Heart left ventricle (tissue), 16 donors: Measurements from ENCODE around the gene PRRT1B. TPM values are rescaled to one million over a fixed set of nuclear protein-coding genes. Genes with fewer than 3 reads are reported as not detected.
"Not testable (repeated sequence)": the region's sequence is repeated elsewhere in the genome, so short reads cannot be mapped to it uniquely, and the experiment has no call there.

ENCODE experiments used
- ATAC-seq, 4 donors: fragments of 200-7000 bp; cut with Tn5 transposase; one replicate each; pipeline ENCODE4 v1.9.1; 2020 to 2022; ENCODE audit warnings: moderate library complexity in 4 of 4, mild to moderate bottlenecking in 3 of 4, moderate number of reproducible peaks in 1 of 4
- DNase-seq, 5 donors: peaks; one replicate each; pipeline ENCODE4 v3.0.0-alpha.2; 2020
- H3K27ac ChIP-seq, 12 donors: fragments of 200-600 bp; sonication (generic) in 4 of 12; one replicate each; pipeline versions ENCODE4 v1.5.0 to v1.8.0; 2016 to 2022; ENCODE audit warnings: mild to moderate bottlenecking in 2 of 12
- H3K27me3 ChIP-seq, 9 donors: fragments of 200-600 bp; sonication (generic) in 2 of 9; one replicate each; pipeline versions ENCODE4 v1.5.1 to v1.8.0; 2016 to 2022; ENCODE audit warnings: mild to moderate bottlenecking in 3 of 9
- H3K36me3 ChIP-seq, 9 donors: fragments of 200-600 bp; sonication (generic) in 2 of 9; one replicate each; pipeline versions ENCODE4 v1.5.0 to v1.8.0; 2018 to 2022; ENCODE audit warnings: mild to moderate bottlenecking in 2 of 9
- H3K4me1 ChIP-seq, 12 donors: fragments of 200-600 bp; sonication (generic) in 4 of 12; one replicate each; pipeline versions ENCODE4 v1.5.0 to v1.8.0; 2016 to 2022; ENCODE audit warnings: mild to moderate bottlenecking in 3 of 12
- H3K4me3 ChIP-seq, 12 donors: fragments of 200-600 bp; sonication (generic) in 4 of 12; one replicate each; pipeline versions ENCODE4 v1.5.0 to v1.8.0; 2017 to 2022; ENCODE audit warnings: mild to moderate bottlenecking in 9 of 12, moderate library complexity in 4 of 12
- H3K9me3 ChIP-seq, 12 donors: fragments of 200-600 bp; sonication (generic) in 4 of 12; one replicate each; pipeline versions ENCODE4 v1.5.0 to v1.8.0; 2016 to 2022; ENCODE audit warnings: mild to moderate bottlenecking in 1 of 12
- CTCF ChIP-seq, 12 donors: fragments of 200-600 bp; sonication (generic) in 4 of 12; IDR thresholded peaks; one replicate each; pipeline versions ENCODE4 v1.5.0 to v1.8.0; 2018 to 2022; ENCODE audit warnings: antibody characterized with exemption in 12 of 12, mild to moderate bottlenecking in 5 of 12
- POLR2A ChIP-seq, 2 donors: fragments of 450-650 bp; IDR thresholded peaks; one replicate each; pipeline ENCODE4 v1.6.1; 2017; ENCODE audit warnings: antibody characterized with exemption in 2 of 2, mild to moderate bottlenecking in 2 of 2, moderate library complexity in 2 of 2
- WGBS, 4 donors: extraction: QIAGEN DNeasy Blood & Tissue Kit in 2 of 4; methylation state at CpG; one replicate each; pipeline versions ENCODE4 v1.1.5 to v1.1.7; 2013 to 2018; 5-methylcytosine and 5-hydroxymethylcytosine counted together
- intact Hi-C, 10 donors: fragments of 100-400 bp; cut with DNase I; formaldehyde crosslinking; loops; one replicate each; pipeline versions ENCODE4 v1.11.1 to v1.14.2; 2022
- polyA plus RNA-seq, 2 donors: library from polyadenylated mRNA; stranded (reverse); fragments of 200-250 nt; gene quantifications; one replicate each; pipeline ENCODE4 v1.2.3, GENCODE V29; 2013
- total RNA-seq, 9 donors: library from RNA; depleted of rRNA in 2 of 9; stranded (reverse); fragments of >200 nt in 2 of 9; fragmentation: NEBNext Ultra II Directional in 3 of 9; extraction: Animal tissue kit (Norgen Biotek cat#: 25700) in 3 of 9; gene quantifications; one replicate each; pipeline versions ENCODE4 v1.1.0 to v1.2.4, GENCODE V29; 2016 to 2023
- donor health status: ischemic (EF 13 %, LVEDD 7.1; RV severe dilation, severe dysfunction).
- donor health status: healthy with polysubstance abuse.
- donor health status: DM: no; HTN: yes; CAD: no.
- donor health status: DM: no; HTN: no; CAD: no.
- donor health status: ischemic (EF 25% LVEDD 6.9; RV normal size, moderate dysfunction).
- donor health status: ischemic (EF 25% LVEDD 5.7; RV mildly dilated, moderate dysfunction).
- donor health status: healthy.
- donor health status: DM: yes; HTN: yes; CAD: no.
- donor health status: ischemic (EF 35%, LVEDD 5.7; RV mildly dilated, moderate dysfunction).
- donor health status: nonischemic (EF 11% LVEDD 7.7; RV severe dilation, severe dysfunction).
- donor health status: DM: yes; HTN: yes; CAD: no.
- donor health status: PGD.
- donor health status: ischemic (EF 29% LVEDD 5.4; RV normal size, mild dysfunction).
- donor health status: nonischemic (EF 23%, LVEDD 6.1; RV moderate dilation, normal function).

The PRRT1B gene
- total and polyA plus RNA-seq, 11 donors, result not detected

DNA sequence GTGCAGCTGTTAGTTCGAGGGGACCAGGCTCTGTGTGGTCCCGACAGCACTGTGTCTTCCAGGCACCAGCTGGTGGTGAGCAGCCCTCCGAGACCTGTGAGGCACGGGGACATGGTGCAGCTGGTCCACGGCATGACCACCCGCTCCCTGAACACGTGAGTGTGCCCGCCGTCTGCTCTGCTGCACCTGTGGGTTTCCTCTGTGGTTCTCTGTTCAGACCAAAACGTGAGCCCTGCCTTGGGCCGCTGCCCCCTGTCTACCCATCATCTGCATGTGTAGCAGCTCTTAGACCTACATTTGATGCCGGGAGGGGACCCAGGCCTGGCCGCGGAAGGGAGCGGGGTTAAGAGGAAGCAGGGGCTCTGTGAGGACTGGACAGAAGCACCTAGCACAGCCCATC lies 32.1 kb upstream of the PRRT1B start:
- WGBS, 4 donors, result 94 to 96% (median 95%) methylated on average over 13 to 15 of the region's 15 CpGs
- Histone ChIP-seq H3K9me3 (peaks cover 0 to 14% (median 0%) of the 10 kb centered on the region in 12 donors), H3K27me3 (no peaks in the 10 kb centered on the region), H3K27ac (no peak overlapping the region), H3K4me1 (peaks cover 0 to 16% (median 4%) of the 10 kb centered on the region in 12 donors), H3K4me3 (no peak overlapping the region), H3K36me3 (peaks cover 2 to 87% (median 80%) of the 10 kb centered on the region in 9 donors)
- intact Hi-C loops, result no loop called here
- no peak for ATAC-seq
- TF ChIP-seq CTCF (IDR thresholded peaks at IDR 0.05) (no peak), POLR2A (IDR thresholded peaks at IDR 0.05) (no peak)
- DNase-seq, result no peak

GRCh38 chr9:131515559-131516031 lies 29.7 kb upstream of the PRRT1B start:
- WGBS, 4 donors, result 65 to 78% (median 71%) methylated on average over 8 to 12 of the region's 12 CpGs
- intact Hi-C loops, H3K4me3 ChIP-seq, H3K27ac ChIP-seq, ATAC-seq, DNase-seq, H3K27me3 ChIP-seq: not testable (repeated sequence)
- peaks cover 0 to 14% (median 0%) of the 10 kb centered on the region in 12 donors for H3K9me3 ChIP-seq
- H3K36me3 ChIP-seq, result peaks cover 0 to 92% (median 85%) of the 10 kb centered on the region in 9 donors
- peaks cover 0 to 26% (median 9%) of the 10 kb centered on the region in 12 donors for H3K4me1 ChIP-seq

DNA sequence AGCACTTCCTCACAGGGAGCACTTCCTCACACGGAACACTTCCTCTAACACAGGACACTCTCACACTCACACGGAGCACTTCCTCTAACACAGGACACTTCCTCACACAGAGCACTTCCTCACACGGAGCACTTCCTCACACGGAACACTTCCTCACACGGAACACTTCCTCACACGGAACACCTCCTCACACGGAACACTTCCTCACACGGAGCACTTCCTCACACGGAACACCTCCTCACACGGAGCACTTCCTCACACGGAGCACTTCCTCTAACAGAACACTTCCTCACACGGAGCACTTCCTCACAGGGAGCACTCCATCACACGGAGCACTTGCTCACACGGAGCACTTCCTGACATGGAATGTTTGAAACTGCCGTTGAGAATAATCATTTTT lies 29.2 kb upstream of the PRRT1B start:
- H3K36me3 ChIP-seq, result peaks cover 0 to 92% (median 85%) of the 10 kb centered on the region in 9 donors
- H3K9me3 ChIP-seq, result peaks cover 0 to 14% (median 0%) of the 10 kb centered on the region in 12 donors
- DNase-seq, result no peak
- TF ChIP-seq CTCF (IDR thresholded peaks at IDR 0.05) (no peak), POLR2A (IDR thresholded peaks at IDR 0.05) (no peak)
- H3K27me3 ChIP-seq, result no peaks in the 10 kb centered on the region
- no peak overlapping the region for H3K4me3 ChIP-seq
- intact Hi-C loops, result no loop called here
- WGBS, 4 donors, result 80 to 83% (median 81%) methylated on average over 13 to 15 of the region's 15 CpGs
- H3K4me1 ChIP-seq, result peaks cover 0 to 26% (median 9%) of the 10 kb centered on the region in 12 donors
- no peak overlapping the region for H3K27ac ChIP-seq
- no peak for ATAC-seq

DNA sequence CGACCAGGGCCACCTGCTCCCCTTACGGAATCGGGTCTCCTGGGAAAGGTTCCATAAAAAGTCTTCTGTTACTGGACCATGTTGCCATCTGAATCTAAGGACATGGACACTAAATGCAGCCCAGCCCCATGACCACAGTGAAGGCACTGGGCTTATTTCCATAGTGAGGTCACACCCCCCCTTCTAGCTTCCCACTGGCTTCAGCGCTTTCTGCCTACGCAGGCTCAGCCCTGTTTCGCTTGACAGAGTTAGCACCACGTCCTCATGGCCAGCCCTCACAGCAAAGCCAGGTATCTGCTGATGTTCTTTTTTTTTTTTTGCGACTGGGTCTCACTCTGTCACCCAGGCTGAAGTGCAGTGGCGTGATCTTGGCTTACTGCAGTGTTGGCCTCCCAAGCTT lies 28.4 kb upstream of the PRRT1B start:
- intact Hi-C loops, result no loop called here
- DNase-seq (peak in 1 of 5 donors; percentile 54), ATAC-seq (peak; percentile 23 to 59 (median 50))
- H3K36me3 ChIP-seq, result peaks cover 0 to 92% (median 85%) of the 10 kb centered on the region in 9 donors
- H3K4me1 ChIP-seq, result peaks cover 0 to 26% (median 9%) of the 10 kb centered on the region in 12 donors
- H3K4me3 ChIP-seq, result no peak overlapping the region
- 75 to 79% (median 76%) methylated on average over 9 of the region's 9 CpGs for WGBS, 4 donors
- H3K27ac ChIP-seq, result peak overlapping the region in 11 of 12 donors; percentile 54 to 87 (median 77)
- H3K9me3 ChIP-seq, result peaks cover 0 to 14% (median 0%) of the 10 kb centered on the region in 12 donors
- TF ChIP-seq POLR2A (IDR thresholded peaks at IDR 0.05) (no peak), CTCF (IDR thresholded peaks at IDR 0.05) (no peak)
- H3K27me3 ChIP-seq, result no peaks in the 10 kb centered on the region
